Loucy (cell line): ENCODE data around the gene ENOX1.

Source experiments
- CTCF ChIP-seq: fragments of 200-600 bp; sonication (generic); conservative IDR thresholded peaks from 2 replicates; pipeline ENCODE4 v1.5.1; 2014; ENCODE audit warnings: mild to moderate bottlenecking, antibody characterized with exemption, low read length
- EZH2phosphoT487 ChIP-seq: fragments of 200-600 bp; IDR thresholded peaks from 2 replicates; pipeline ENCODE4 v1.6.1; 2018; ENCODE audit warnings: antibody characterized with exemption, mild to moderate bottlenecking, moderate library complexity, borderline replicate concordance

DNA sequence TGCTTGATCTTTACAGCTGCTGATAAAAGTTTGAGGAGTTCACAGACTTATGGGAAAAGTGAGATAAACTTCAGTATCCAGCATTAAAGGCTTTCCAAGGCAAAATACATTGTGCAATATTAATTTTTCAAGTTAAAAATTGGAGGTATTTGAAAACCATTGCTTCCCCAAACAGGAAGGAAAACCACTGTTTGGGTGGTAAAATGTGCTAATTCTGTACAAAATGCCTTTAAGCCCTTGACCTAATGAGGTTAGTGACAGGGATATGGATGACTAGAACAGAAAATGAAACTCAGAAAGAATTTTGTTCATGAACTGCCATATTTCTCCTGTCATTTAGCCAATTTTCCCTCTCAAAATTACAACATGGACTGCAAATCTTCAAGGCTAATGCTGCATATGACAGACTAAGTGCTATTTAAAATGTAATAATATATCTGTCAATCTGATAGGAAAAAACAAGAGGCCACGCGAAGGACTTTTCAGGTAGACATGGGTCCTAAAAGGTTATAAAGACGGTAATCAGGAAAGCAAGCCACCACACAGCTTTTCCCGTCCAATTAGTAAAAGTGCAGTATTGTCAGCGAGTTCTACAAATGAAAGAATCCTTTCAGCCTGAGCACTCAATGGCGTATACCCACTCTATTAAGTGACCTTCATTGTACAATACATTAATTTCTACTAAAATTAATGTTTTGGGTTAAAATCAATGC, 212.8 kb downstream of the ENOX1 start:
- TF ChIP-seq CTCF = no peak
- TF ChIP-seq EZH2phosphoT487 = no peak
